OCI-LY1 (cell line): ENCODE data around the gene SFMBT2.

Experiments used
- H2AFZ ChIP-seq: fragments of 200-600 bp; sonication (generic), shearing (Covaris generic); 2 replicates; pipeline ENCODE4 v1.6.0; 2014; ENCODE audit warnings: antibody characterized with exemption, mild to moderate bottlenecking, low read length
- H3F3A ChIP-seq: fragments of 200-600 bp; sonication (generic), shearing (Covaris generic); 2 replicates; pipeline ENCODE4 v1.6.0; 2014; ENCODE audit warnings: mild to moderate bottlenecking, antibody characterized with exemption, low read length, moderate library complexity; ENCODE audit not compliant: insufficient read depth
- H3K27ac ChIP-seq: fragments of 200-600 bp; sonication (generic); 2 replicates; pipeline ENCODE4 v1.5.1; 2014; ENCODE audit warnings: low read length, mixed run types, mild to moderate bottlenecking, low read depth; ENCODE audit not compliant: poor library complexity, severe bottlenecking
- H3K27me3 ChIP-seq: fragments of 200-600 bp; sonication (generic); 2 replicates; pipeline ENCODE4 v1.6.0; 2014; ENCODE audit warnings: antibody characterized with exemption, mild to moderate bottlenecking, low read length, moderate library complexity; ENCODE audit not compliant: insufficient read depth
- H3K36me3 ChIP-seq: fragments of 200-600 bp; sonication (generic); 2 replicates; pipeline ENCODE4 v1.6.1; 2014; ENCODE audit warnings: mild to moderate bottlenecking, antibody characterized with exemption, low read length, moderate library complexity, mixed read lengths; ENCODE audit not compliant: insufficient read depth
- H3K4me1 ChIP-seq: fragments of 200-600 bp; sonication (generic); 2 replicates; pipeline ENCODE4 v1.5.1; 2014; ENCODE audit warnings: mild to moderate bottlenecking, low read length, moderate library complexity; ENCODE audit not compliant: insufficient read depth, severe bottlenecking
- H3K4me2 ChIP-seq: fragments of 200-600 bp; sonication (generic), shearing (Covaris generic); 2 replicates; pipeline ENCODE4 v1.6.1; 2014; ENCODE audit warnings: low read length
- H3K4me3 ChIP-seq: fragments of 200-600 bp; sonication (generic); 2 replicates; pipeline ENCODE4 v1.5.1; 2014; ENCODE audit warnings: low read length, low read depth, mild to moderate bottlenecking, mixed read lengths; ENCODE audit not compliant: poor library complexity, severe bottlenecking
- H3K79me2 ChIP-seq: fragments of 200-600 bp; shearing (Covaris generic); 2 replicates; pipeline ENCODE4 v1.6.1; 2016; ENCODE audit warnings: mixed run types, low read length, mixed read lengths; ENCODE audit not compliant: insufficient read depth
- H3K9ac ChIP-seq: fragments of 200-600 bp; sonication (generic), shearing (Covaris generic); 2 replicates; pipeline ENCODE4 v1.6.1; 2014; ENCODE audit warnings: mild to moderate bottlenecking, low read length, mixed read lengths
- H3K9me2 ChIP-seq: fragments of 200-600 bp; sonication (generic), shearing (Covaris generic); 2 replicates; pipeline ENCODE4 v1.6.1; 2014; ENCODE audit warnings: low read depth, mild to moderate bottlenecking, low read length, mixed read lengths
- H3K9me3 ChIP-seq: fragments of 200-600 bp; shearing (Covaris generic); 2 replicates; pipeline ENCODE4 v1.6.1; 2014; ENCODE audit warnings: low read length, mixed read lengths
- H4K20me1 ChIP-seq: fragments of 200-600 bp; sonication (generic), shearing (Covaris generic); 2 replicates; pipeline ENCODE4 v1.6.0; 2016; ENCODE audit warnings: mild to moderate bottlenecking, low read length; ENCODE audit not compliant: insufficient read depth
- EZH2 ChIP-seq: fragments of 200-600 bp; sonication (generic), shearing (Covaris generic); IDR thresholded peaks from 2 replicates; pipeline ENCODE4 v1.8.0; 2017; ENCODE audit warnings: borderline replicate concordance, mixed run types, mild to moderate bottlenecking, antibody characterized with exemption, low read length, moderate library complexity, mixed read lengths
- TF ChIP-seq, protein P1 (sequence below): fragments of 200-600 bp; sonication (generic), shearing (Covaris generic); IDR thresholded peaks from 2 replicates; pipeline ENCODE4 v1.5.1; 2017; ENCODE audit warnings: mild to moderate bottlenecking, antibody characterized with exemption, low read length, moderate library complexity, mixed read lengths

The SFMBT2 gene

DNA sequence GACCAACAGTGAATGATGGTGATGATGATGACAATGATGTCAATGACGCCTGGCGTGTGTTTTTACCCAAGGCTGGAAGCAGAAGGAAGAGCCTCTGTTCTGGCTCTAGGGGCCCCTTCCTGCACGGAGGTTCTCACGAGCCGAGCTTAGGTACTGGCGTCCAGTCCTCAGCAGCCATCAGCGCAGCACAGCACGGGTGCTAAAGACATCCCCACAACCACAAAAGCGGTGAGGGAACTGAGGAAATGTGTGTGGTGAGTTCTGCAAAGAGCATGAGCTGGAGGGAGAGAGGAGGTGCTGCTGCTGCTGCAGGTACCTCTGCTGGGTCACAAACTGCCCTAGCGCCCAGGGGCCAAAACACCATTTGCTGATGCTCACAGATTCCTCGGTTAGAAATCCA lies 81.6 kb downstream of the SFMBT2 start:
- Histone ChIP-seq H3K4me1 (no peaks in the 10 kb centered on the region), H3K4me3 (no peak overlapping the region), H3K27ac (no peak overlapping the region), H3F3A (no peaks in the 10 kb centered on the region), H3K79me2 (peaks cover 3% of the 10 kb centered on the region; the same call in 1 of the 2 replicates), H3K4me2 (no peak overlapping the region), H2AFZ (no peak overlapping the region), H3K27me3 (no peaks in the 10 kb centered on the region), H3K9me3 (peaks cover 16% of the 10 kb centered on the region), H4K20me1 (no peaks in the 10 kb centered on the region), H3K9me2 (no peaks in the 10 kb centered on the region), H3K9ac (no peak overlapping the region), H3K36me3 (peaks cover 22% of the 10 kb centered on the region)
- TF ChIP-seq, protein P1, sequence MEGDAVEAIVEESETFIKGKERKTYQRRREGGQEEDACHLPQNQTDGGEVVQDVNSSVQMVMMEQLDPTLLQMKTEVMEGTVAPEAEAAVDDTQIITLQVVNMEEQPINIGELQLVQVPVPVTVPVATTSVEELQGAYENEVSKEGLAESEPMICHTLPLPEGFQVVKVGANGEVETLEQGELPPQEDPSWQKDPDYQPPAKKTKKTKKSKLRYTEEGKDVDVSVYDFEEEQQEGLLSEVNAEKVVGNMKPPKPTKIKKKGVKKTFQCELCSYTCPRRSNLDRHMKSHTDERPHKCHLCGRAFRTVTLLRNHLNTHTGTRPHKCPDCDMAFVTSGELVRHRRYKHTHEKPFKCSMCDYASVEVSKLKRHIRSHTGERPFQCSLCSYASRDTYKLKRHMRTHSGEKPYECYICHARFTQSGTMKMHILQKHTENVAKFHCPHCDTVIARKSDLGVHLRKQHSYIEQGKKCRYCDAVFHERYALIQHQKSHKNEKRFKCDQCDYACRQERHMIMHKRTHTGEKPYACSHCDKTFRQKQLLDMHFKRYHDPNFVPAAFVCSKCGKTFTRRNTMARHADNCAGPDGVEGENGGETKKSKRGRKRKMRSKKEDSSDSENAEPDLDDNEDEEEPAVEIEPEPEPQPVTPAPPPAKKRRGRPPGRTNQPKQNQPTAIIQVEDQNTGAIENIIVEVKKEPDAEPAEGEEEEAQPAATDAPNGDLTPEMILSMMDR, result no peak
- no peak for TF ChIP-seq EZH2

DNA sequence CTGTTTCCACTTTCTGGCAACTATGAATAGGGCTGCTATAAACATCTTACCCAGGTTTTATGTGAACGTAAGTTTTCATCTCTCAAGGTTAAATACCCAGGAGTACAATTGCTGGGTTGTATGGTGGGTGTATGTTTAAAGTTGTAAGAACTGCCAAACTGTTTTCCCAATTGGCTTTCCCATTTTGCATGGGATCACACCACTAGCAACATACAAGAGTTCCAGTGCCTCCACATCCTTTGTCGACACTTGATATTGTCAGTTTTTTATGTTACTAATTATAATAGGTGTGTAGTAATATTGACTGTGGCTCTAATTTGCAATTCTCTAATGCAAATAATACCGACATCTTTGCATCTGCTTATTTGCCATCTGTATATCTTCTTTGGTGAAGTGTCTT lies 82.9 kb downstream of the SFMBT2 start:
- H3K4me2 ChIP-seq, result no peak overlapping the region
- no peaks in the 10 kb centered on the region for H3K4me1 ChIP-seq
- peaks cover 16% of the 10 kb centered on the region for H3K9me3 ChIP-seq
- peaks cover 22% of the 10 kb centered on the region for H3K36me3 ChIP-seq
- no peak overlapping the region for H3K9ac ChIP-seq
- no peak overlapping the region for H2AFZ ChIP-seq
- H3K27ac ChIP-seq, result no peak overlapping the region
- no peaks in the 10 kb centered on the region for H3K27me3 ChIP-seq
- no peak overlapping the region for H3K4me3 ChIP-seq
- TF ChIP-seq EZH2, result no peak
- TF ChIP-seq, protein P1, result no peak
- peaks cover 3% of the 10 kb centered on the region; the same call in 1 of the 2 replicates for H3K79me2 ChIP-seq
- H3F3A ChIP-seq, result no peaks in the 10 kb centered on the region
- no peaks in the 10 kb centered on the region for H4K20me1 ChIP-seq
- no peaks in the 10 kb centered on the region for H3K9me2 ChIP-seq

DNA sequence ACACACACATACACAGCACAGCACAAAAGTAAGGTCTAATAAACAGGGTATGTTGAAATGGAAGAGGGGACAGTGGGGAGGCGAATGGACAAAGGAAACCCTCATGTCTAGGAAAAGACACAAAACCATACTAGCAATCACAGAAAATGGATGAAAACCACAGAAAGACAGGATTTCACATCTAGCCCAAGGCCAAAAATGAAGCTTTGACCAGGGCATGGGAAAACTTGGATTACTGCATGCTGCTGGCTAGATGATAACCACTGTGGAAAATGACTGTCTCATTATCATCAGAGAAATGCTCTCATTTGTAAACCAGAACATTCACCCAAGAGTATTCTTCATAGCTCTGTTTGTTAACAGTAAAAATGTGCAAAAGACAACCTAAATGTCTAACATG lies 88.2 kb downstream of the SFMBT2 start:
- Histone ChIP-seq H4K20me1 (no peaks in the 10 kb centered on the region), H3K27me3 (no peaks in the 10 kb centered on the region), H3F3A (no peaks in the 10 kb centered on the region), H3K9ac (no peak overlapping the region), H3K9me2 (no peaks in the 10 kb centered on the region), H3K36me3 (peaks cover 22% of the 10 kb centered on the region; the same call in 1 of the 2 replicates), H3K4me3 (no peak overlapping the region), H2AFZ (no peak overlapping the region), H3K4me2 (no peak overlapping the region), H3K27ac (no peak overlapping the region), H3K79me2 (peaks cover 3% of the 10 kb centered on the region; the same call in 1 of the 2 replicates), H3K9me3 (peaks cover 10% of the 10 kb centered on the region), H3K4me1 (peaks cover 32% of the 10 kb centered on the region)
- TF ChIP-seq, protein P1, result no peak
- TF ChIP-seq EZH2, result no peak
